ENCODE data around the gene RIN3. TPM values are rescaled to one million over a fixed set of nuclear protein-coding genes. Genes with fewer than 3 reads are reported as not detected.

The RIN3 gene
- total and polyA plus RNA-seq, 10 of the 15 experiments (the other 5 are each of a cell fraction or from before 2014, with no cell fraction given) = 0.91 to 23.3 (median 6.3) TPM

DNA sequence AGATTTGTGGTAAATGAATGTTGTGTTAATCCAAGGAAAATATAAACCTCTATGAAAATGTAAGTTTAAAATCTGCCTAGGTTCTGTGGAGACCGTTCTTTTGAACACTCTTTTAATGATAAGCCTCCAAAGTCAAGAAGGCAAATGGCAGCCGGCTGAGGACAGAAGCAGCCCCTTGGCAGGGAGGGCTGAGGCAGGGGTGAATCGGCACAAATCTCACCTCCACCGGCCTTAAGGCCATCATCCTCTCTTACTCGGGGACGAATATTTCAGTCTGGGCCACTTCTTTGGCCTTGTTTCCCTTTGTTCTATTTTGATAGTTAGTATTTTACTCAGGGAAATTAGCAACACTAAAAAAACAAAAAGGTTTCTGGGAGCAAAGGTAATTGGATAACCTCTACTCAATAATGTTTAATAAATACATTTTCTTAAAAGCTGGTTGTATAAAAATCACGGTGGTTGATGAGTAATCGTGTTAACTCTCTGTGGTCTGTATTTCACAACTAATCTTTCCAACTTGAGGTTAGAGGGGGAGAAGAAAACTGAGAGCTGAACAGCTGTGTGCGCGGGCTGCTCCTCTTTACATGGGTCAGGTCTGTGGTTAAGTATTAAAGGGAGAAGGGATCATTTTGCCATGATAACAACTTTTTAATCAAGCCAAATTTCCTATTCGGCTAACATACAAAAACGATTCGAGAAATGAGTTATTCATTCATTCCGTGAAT lies 216.2 kb downstream of the RIN3 start (continued):
- TF ChIP-seq MYC (IDR thresholded peaks at IDR 0.05; ENCODE audit: insufficient read depth, insufficient read length, insufficient replicate concordance, low read length, severe bottlenecking) (no peak), RELA (IDR thresholded peaks at IDR 0.05; ENCODE audit: borderline replicate concordance, partially characterized antibody) (no peak), MXI1 (IDR thresholded peaks at IDR 0.05; ENCODE audit: low read depth, low read length) (no peak; the same call in 1 of the 2 replicates), CEBPB (IDR thresholded peaks at IDR 0.05; ENCODE audit: borderline replicate concordance in 1 of 2, low read depth in 2 of 2, low read length in 2 of 2) (0 out of 4 replicates have a peak, but pooled peaks have one; percentile 30 to 53), CREB1 (IDR thresholded peaks at IDR 0.05; ENCODE audit: low read depth) (no peak), ETV6 (conservative IDR thresholded peaks at IDR 0.05 in 1 of 2, IDR thresholded peaks at IDR 0.05 in 1 of 2; ENCODE audit: borderline replicate concordance in 1 of 2, low read depth in 1 of 2) (no peak), HCFC1 (IDR thresholded peaks at IDR 0.05; ENCODE audit: low read length) (no peak), WRNIP1 (IDR thresholded peaks at IDR 0.05; ENCODE audit: borderline replicate concordance, low read depth, low read length) (no peak), NR2F1 (conservative IDR thresholded peaks at IDR 0.05) (peak; percentile 77), STAT1 (conservative IDR thresholded peaks at IDR 0.05) (no peak)
- TF ChIP-seq, protein P1, sequence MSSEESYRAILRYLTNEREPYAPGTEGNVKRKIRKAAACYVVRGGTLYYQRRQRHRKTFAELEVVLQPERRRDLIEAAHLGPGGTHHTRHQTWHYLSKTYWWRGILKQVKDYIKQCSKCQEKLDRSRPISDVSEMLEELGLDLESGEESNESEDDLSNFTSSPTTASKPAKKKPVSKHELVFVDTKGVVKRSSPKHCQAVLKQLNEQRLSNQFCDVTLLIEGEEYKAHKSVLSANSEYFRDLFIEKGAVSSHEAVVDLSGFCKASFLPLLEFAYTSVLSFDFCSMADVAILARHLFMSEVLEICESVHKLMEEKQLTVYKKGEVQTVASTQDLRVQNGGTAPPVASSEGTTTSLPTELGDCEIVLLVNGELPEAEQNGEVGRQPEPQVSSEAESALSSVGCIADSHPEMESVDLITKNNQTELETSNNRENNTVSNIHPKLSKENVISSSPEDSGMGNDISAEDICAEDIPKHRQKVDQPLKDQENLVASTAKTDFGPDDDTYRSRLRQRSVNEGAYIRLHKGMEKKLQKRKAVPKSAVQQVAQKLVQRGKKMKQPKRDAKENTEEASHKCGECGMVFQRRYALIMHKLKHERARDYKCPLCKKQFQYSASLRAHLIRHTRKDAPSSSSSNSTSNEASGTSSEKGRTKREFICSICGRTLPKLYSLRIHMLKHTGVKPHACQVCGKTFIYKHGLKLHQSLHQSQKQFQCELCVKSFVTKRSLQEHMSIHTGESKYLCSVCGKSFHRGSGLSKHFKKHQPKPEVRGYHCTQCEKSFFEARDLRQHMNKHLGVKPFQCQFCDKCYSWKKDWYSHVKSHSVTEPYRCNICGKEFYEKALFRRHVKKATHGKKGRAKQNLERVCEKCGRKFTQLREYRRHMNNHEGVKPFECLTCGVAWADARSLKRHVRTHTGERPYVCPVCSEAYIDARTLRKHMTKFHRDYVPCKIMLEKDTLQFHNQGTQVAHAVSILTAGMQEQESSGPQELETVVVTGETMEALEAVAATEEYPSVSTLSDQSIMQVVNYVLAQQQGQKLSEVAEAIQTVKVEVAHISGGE (CRISPR knock-in tag; IDR thresholded peaks at IDR 0.05) = no peak
- TF ChIP-seq, protein P2, sequence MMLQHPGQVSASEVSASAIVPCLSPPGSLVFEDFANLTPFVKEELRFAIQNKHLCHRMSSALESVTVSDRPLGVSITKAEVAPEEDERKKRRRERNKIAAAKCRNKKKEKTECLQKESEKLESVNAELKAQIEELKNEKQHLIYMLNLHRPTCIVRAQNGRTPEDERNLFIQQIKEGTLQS (IDR thresholded peaks at IDR 0.05; ENCODE audit: borderline replicate concordance, extremely low read depth, low read depth, low read length) = no peak
- TF ChIP-seq, protein P3, sequence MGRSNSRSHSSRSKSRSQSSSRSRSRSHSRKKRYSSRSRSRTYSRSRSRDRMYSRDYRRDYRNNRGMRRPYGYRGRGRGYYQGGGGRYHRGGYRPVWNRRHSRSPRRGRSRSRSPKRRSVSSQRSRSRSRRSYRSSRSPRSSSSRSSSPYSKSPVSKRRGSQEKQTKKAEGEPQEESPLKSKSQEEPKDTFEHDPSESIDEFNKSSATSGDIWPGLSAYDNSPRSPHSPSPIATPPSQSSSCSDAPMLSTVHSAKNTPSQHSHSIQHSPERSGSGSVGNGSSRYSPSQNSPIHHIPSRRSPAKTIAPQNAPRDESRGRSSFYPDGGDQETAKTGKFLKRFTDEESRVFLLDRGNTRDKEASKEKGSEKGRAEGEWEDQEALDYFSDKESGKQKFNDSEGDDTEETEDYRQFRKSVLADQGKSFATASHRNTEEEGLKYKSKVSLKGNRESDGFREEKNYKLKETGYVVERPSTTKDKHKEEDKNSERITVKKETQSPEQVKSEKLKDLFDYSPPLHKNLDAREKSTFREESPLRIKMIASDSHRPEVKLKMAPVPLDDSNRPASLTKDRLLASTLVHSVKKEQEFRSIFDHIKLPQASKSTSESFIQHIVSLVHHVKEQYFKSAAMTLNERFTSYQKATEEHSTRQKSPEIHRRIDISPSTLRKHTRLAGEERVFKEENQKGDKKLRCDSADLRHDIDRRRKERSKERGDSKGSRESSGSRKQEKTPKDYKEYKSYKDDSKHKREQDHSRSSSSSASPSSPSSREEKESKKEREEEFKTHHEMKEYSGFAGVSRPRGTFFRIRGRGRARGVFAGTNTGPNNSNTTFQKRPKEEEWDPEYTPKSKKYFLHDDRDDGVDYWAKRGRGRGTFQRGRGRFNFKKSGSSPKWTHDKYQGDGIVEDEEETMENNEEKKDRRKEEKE (IDR thresholded peaks at IDR 0.05) = no peak
- TF ChIP-seq, protein P4, sequence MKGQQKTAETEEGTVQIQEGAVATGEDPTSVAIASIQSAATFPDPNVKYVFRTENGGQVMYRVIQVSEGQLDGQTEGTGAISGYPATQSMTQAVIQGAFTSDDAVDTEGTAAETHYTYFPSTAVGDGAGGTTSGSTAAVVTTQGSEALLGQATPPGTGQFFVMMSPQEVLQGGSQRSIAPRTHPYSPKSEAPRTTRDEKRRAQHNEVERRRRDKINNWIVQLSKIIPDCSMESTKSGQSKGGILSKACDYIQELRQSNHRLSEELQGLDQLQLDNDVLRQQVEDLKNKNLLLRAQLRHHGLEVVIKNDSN (IDR thresholded peaks at IDR 0.05; ENCODE audit: borderline replicate concordance, extremely low read length, insufficient read depth, low read depth, low read length) = no peak
- TF ChIP-seq, protein P5, sequence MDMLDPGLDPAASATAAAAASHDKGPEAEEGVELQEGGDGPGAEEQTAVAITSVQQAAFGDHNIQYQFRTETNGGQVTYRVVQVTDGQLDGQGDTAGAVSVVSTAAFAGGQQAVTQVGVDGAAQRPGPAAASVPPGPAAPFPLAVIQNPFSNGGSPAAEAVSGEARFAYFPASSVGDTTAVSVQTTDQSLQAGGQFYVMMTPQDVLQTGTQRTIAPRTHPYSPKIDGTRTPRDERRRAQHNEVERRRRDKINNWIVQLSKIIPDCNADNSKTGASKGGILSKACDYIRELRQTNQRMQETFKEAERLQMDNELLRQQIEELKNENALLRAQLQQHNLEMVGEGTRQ (IDR thresholded peaks at IDR 0.05; ENCODE audit: borderline replicate concordance, low read depth, low read length) = no peak
